Measurements from ENCODE around the gene HCFC2.

HCFC2 gene

DNA sequence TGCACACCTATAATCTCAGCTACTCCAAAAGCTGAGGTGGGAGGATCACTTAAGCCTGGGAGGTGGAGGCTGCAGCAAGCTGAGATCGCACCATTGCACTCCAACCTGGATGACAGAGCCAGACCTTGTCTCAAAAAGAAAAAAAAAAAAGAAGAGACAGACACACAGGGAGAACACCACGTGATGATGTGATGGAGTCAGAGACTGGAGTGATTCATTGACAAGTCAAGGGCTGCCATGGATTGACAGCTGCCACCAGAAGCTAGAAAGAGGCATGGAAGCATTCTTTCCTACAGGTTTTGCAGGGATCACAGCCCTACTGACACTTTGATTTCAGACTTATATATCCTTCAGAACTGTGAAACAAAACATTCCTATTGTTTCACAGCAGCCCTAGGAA is 3.5 kb upstream of the HCFC2 start:
- no peak for TF ChIP-seq ZFX (IDR thresholded peaks at IDR 0.05)
- TF ChIP-seq, protein P1, sequence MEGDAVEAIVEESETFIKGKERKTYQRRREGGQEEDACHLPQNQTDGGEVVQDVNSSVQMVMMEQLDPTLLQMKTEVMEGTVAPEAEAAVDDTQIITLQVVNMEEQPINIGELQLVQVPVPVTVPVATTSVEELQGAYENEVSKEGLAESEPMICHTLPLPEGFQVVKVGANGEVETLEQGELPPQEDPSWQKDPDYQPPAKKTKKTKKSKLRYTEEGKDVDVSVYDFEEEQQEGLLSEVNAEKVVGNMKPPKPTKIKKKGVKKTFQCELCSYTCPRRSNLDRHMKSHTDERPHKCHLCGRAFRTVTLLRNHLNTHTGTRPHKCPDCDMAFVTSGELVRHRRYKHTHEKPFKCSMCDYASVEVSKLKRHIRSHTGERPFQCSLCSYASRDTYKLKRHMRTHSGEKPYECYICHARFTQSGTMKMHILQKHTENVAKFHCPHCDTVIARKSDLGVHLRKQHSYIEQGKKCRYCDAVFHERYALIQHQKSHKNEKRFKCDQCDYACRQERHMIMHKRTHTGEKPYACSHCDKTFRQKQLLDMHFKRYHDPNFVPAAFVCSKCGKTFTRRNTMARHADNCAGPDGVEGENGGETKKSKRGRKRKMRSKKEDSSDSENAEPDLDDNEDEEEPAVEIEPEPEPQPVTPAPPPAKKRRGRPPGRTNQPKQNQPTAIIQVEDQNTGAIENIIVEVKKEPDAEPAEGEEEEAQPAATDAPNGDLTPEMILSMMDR (conservative IDR thresholded peaks at IDR 0.05): no peak
- H3K27ac ChIP-seq: no peak overlapping the region

DNA sequence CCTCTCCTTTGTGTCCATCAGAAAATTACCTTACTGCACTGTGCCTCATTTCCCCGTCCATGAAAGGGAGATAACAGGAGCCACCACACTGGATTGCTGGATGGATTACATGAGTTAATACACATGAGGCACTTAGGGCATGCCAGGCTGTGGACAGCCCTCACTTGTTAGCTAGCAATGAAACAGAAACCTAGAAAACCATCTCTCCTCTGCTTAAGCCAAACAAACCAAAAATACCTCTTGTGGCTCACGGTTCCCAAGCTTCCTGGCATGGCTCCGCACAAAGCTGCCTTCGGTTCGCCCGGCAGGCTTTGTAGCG is 660 bp upstream of the HCFC2 start:
- H3K27ac ChIP-seq: peak overlapping the region; percentile 86
- TF ChIP-seq, protein P1 (conservative IDR thresholded peaks at IDR 0.05): no peak

GRCh38 chr12:104064842-104065427 is 604 bp downstream of the HCFC2 start:
- peak overlapping the region; percentile 86 for H3K27ac ChIP-seq
- TF ChIP-seq, protein P1 (conservative IDR thresholded peaks at IDR 0.05): no peak
- peak; percentile 34; the same call in 1 of the 2 replicates for TF ChIP-seq ZFX (IDR thresholded peaks at IDR 0.05)

DNA sequence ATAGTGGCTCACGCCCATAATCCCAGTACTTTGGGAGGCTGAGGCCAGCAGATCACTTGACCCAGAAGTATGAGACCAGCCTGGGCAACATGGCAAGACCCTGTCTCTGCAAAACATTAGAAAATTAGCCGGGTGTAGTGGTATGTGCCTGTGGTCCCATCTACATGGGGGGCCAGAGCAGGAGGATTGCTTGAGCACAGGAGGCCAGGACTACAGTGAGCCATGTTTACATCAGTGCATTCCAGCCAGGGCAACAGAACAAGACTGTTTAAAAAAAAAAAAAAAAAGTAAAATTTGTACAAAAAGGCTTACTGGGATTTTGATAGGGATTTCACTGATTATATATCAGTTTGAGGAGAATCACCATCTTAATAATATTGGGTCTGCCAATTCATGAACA is 7.8 kb downstream of the HCFC2 start:
- no peak overlapping the region for H3K27ac ChIP-seq
- no peak for TF ChIP-seq ZFX (IDR thresholded peaks at IDR 0.05)
- TF ChIP-seq, protein P1 (conservative IDR thresholded peaks at IDR 0.05): no peak

DNA sequence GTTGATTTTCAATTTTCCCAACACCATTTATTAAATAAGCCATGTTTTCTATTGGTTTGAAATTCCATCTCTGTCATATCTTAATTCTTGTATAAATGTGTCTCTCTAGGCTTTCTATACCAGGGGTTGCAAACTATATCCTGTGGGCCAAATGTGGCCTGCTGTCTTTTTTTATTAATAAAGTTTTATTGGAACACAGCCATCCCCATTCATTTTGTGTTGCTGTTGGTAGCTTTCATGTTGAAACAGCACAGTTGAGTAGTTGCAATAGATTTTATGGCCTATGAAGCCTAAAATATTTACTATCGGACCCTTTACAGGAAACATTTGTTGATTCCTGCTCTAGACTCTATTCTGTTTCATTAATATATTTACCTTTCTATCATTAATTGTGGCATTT is 9.4 kb downstream of the HCFC2 start:
- H3K27ac ChIP-seq: no peak overlapping the region
- no peak for TF ChIP-seq ZFX (IDR thresholded peaks at IDR 0.05)
- TF ChIP-seq, protein P1 (conservative IDR thresholded peaks at IDR 0.05): no peak

GRCh38 chr12:104079024-104079423 is 14.7 kb downstream of the HCFC2 start:
- no peak for TF ChIP-seq ZFX (IDR thresholded peaks at IDR 0.05)
- TF ChIP-seq, protein P1 (conservative IDR thresholded peaks at IDR 0.05): no peak
- no peak overlapping the region for H3K27ac ChIP-seq

DNA sequence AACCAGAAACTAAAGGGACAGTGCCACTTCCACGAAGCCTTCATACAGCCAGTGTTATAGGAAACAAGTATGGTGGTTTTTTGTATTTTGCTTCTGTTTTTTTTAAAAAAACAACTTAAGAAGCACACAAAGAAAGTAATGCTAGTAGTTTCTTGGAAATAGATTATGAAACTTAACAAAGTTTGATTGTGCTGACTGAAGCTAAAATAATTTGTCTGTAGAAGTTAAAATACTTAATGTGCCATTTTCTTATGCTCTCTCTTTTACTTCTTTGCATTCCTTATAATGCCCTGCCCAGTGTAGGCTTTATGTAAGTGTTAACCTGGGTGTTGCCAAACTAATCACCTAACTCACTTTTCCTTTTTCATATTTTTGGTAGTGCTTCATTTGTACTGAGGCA is 16.4 kb downstream of the HCFC2 start:
- H3K27ac ChIP-seq: no peak overlapping the region
- TF ChIP-seq ZFX (IDR thresholded peaks at IDR 0.05): no peak
- TF ChIP-seq, protein P1 (conservative IDR thresholded peaks at IDR 0.05): no peak

All from C4-2B (cell line).